Measurements from ENCODE around the gene CEACAM1.
A peak's percentile ranks its signal among the peaks of the same experiment; 100 is the strongest.
"Not testable (repeated sequence)": the region's sequence is repeated elsewhere in the genome, so short reads cannot be mapped to it uniquely, and the experiment has no call there.

CEACAM1 gene

GRCh38 chr19:42475366-42475765 is 52.9 kb downstream of the CEACAM1 start:
- DNase-seq (ENCODE audit: low read depth in 2 of 2), result no peak

GRCh38 chr19:42474743-42475142 is 53.5 kb downstream of the CEACAM1 start:
- DNase-seq (ENCODE audit: low read depth in 2 of 2), result no peak

GRCh38 chr19:42473686-42474085 is 54.6 kb downstream of the CEACAM1 start:
- no peak for DNase-seq (ENCODE audit: low read depth in 2 of 2)

GRCh38 chr19:42472402-42473147 is 55.7 kb downstream of the CEACAM1 start:
- DNase-seq (ENCODE audit: low read depth in 2 of 2), result no peak

GRCh38 chr19:42471554-42472249 is 56.6 kb downstream of the CEACAM1 start:
- DNase-seq (ENCODE audit: low read depth in 2 of 2), result no peak

GRCh38 chr19:42469311-42470235 is 58.7 kb downstream of the CEACAM1 start:
- no peak for DNase-seq (ENCODE audit: low read depth in 2 of 2)

- peak; percentile 77 to 81 for DNase-seq (ENCODE audit: low read depth in 2 of 2)
Measured at GRCh38 chr19:42468273-42468796, 59.9 kb downstream of the CEACAM1 start.

GRCh38 chr19:42467183-42467760 is 61.0 kb downstream of the CEACAM1 start:
- no peak for DNase-seq (ENCODE audit: low read depth in 2 of 2)

- DNase-seq (ENCODE audit: low read depth in 2 of 2), result no peak
Measured at GRCh38 chr19:42466521-42467182, 61.6 kb downstream of the CEACAM1 start.

GRCh38 chr19:42465827-42466280 is 62.4 kb downstream of the CEACAM1 start:
- DNase-seq (ENCODE audit: low read depth in 2 of 2), result no peak

- DNase-seq (ENCODE audit: low read depth in 2 of 2), result no peak
Measured at GRCh38 chr19:42461700-42462324, 66.5 kb downstream of the CEACAM1 start.

- DNase-seq (ENCODE audit: low read depth in 2 of 2), result not testable (repeated sequence)
Measured at GRCh38 chr19:42461231-42461630, 67.0 kb downstream of the CEACAM1 start.

GRCh38 chr19:42459926-42460325 is 68.4 kb downstream of the CEACAM1 start:
- no peak for DNase-seq (ENCODE audit: low read depth in 2 of 2)

All from fibroblast of skin of left quadriceps (primary cell).